HG03135 (cell line): ENCODE results near the gene FGF22.
"Not testable (repeated sequence)": the region's sequence is repeated elsewhere in the genome, so short reads cannot be mapped to it uniquely, and the experiment has no call there.

ENCODE experiments used
- ATAC-seq: cut with Tn5 transposase; IDR thresholded peaks from one replicate; pipeline ENCODE4 v1.9.1; 2021; ENCODE audit warnings: mild to moderate bottlenecking, moderate library complexity; ENCODE audit not compliant: unreplicated experiment

Gene FGF22

DNA sequence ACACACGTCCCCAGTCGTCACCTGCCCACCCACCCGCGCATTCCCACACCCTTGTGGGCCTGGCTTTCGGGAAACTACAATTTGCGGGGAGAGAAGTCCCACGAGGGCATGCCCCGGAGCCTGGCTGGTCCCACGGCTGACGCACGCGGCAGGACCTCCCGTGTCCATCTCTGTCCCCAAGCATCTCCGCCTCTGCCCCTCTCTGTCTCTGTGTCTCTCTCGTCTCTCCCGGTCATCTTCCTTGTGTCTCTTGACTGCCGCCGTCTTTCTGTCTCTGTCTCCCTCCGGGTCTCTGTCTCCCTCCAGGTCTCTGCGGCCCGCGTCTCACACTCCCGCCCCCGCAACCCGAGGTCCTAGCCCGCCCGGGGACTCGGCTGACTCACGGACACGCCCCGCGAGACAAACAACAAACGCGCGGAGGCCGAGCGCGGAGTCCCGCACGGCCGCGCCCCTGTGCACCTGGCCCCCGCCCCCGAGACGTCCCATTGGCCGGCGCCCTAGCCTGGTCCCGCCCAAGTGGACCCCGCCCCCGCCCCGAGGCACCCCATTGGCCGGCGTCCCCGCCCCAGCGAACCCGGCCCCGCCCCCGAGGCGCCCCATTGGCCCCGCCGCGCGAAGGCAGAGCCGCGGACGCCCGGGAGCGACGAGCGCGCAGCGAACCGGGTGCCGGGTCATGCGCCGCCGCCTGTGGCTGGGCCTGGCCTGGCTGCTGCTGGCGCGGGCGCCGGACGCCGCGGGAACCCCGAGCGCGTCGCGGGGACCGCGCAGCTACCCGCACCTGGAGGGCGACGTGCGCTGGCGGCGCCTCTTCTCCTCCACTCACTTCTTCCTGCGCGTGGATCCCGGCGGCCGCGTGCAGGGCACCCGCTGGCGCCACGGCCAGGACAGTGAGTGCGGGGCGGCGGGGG lies at the start of gene FGF22:
FGF22 (plus strand) TSS at position 627 of the 908 bp plus-strand sequence; CDS start at position 674, 47 bp downstream.
- peak; percentile 47 for ATAC-seq

DNA sequence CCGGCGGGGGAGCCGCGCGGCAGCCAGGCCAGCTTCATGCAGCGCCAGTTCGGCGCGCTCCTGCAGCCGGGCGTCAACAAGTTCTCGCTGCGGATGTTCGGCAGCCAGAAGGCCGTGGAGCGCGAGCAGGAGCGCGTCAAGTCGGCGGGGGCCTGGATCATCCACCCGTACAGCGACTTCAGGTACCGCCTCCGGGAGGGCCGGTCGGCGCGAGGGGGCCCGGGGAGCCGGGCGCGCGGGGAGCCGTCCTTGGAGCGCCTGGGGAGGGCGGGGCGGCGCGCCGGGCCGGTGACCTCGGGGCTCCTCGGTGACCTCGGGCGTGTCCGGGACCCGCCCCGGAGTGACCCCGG lies 49.3 kb upstream of the FGF22 start:
- no peak for ATAC-seq

DNA sequence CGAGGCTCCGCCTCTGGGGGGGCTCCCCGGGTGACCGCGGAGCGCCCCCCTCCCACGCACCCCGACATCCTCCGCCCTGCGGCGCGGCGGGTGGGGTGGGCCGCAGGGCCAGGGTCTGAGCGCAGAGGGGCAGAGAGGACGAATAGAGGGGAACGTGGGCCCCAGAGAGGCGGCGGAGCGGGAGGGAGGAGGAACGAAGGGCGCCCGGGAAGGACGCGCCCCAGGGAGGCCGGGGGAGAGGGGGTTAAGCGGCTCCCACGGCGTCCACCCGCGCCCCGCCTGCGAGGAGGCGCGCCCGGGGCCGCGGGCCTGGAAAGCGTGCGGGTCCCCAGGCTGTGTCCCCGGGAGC lies 49.0 kb upstream of the FGF22 start:
- no peak for ATAC-seq

DNA sequence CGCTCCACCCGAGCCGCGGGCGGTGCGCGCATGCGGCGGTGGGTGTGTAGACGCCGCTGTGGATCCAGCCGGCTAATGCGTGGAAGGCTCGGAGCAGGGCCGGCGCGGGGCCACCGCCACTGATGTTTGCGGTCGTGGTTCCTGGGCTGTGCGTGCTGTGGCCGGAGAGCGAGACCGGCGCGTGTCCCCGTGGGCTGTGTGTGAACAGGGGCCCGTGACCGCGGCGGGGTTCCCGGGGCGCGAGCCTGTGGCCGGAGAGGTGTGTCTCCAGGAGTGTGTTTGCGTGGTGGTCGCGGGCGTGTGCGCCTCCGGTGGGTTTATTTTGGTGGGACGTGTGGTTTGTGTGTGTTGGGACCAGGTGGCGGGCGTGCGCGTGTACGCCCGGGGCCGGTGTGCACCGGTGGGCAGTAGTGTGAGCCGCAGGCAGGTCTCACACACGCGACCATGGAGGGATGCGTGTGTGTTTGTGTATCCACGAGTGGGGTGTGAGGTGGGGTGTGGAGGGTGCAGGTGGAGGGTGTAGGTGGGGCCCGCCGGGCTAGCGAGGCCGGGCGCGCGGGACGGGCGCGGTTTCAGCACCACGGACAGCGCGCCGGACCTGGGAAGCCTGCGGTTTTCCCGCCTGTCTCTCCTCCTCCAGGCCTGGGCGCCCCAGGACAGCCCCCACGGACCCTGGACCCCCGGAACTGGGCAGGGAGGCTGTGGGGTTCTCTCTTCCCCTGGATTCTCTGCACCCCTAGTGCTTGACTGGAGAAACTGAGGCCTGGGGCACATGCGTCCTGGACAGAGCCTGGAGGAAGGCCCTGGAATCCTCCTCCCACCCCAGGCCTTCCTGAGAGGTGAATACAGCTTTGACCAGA lies 48.4 kb upstream of the FGF22 start:
- ATAC-seq: no peak

DNA sequence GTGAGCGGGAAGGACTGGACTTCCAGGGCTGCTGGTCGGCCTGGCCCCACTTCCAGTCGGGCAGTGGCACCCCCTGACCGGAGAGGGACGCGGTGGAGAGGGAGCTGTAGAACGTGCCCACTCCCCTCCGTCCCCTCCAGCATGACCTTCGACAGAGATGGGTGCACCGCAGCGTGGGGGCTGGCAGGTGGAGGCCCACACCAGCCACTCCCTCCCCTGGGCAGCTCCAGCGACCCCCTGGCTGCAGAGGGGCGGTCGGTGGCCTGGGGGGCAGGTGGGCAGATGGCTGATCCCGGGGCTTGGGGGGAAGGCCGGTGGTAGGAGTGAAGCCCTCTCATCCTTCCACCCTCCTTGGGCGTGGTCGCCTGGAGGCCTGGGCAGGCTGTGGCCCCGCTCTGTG lies 47.6 kb upstream of the FGF22 start:
- no peak for ATAC-seq

DNA sequence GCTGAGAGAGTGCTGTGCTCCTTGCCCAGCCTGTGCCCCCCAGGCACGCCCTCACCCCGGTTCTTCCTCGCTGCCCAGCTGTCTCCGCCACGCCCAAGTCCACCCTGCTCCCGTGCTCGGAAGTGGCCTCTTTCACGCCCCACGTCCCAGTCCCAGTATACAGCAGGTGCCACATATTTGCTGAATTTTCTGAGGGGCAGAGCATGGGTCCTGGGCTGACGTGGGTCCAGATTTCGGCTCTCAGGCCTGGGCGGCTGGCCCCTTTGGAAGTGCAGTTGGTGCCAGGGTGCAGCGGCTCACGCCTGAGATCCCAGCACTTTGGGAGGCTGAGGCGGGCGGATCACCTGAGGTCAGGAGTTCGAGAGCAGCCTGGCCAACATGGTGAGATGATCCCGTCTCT lies 46.6 kb upstream of the FGF22 start:
- ATAC-seq: no peak

DNA sequence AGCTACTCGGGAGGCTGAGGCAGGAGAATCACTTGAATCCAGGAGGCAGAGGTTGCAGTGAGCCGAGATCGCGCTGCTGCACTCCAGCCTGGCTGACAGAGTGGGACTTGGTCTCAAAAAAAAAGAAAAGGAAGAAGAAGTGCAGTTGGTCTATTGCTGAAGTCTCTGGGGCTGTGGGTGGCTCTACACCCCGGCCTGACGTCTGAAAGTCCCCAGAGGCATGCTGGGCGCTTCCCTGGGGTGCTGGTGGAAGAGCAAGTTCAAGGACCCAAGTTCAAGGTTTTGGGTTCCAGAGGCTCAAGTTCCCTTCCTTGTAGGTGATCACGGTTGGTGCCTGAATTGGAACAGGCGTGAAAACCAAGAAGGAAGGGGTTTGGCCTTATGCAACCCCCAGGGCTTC lies 46.2 kb upstream of the FGF22 start:
- no peak for ATAC-seq

DNA sequence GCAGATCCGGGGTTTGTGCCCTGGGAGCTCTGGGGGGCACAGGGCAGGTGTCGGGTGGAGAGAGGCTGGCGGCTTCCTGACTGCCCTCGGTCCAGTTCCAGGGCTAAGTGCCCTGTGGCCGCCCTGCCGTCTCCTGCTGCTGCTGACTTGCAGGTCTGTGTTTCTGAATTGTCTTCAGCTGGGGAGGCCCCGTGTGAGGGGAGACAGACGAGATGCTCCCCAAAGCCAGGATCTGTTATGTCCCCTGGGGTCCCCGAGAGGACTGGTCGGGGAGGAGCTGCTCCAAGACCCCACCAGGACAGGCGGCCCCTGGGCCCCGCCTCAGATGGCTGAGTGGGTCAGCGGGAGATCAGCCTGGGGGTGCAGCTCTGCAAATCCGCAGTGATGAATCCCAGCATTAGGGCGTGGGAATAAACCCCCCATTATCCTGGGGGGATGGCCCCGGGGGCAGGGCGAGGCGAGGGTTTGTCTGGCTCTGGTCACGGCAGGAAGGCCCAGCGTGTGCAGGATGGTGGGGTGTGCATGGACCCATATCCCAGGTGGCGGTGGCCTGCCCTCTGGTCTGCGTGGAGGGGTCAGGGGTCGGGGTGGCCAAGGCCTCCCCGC lies 45.3 kb upstream of the FGF22 start:
- no peak for ATAC-seq

DNA sequence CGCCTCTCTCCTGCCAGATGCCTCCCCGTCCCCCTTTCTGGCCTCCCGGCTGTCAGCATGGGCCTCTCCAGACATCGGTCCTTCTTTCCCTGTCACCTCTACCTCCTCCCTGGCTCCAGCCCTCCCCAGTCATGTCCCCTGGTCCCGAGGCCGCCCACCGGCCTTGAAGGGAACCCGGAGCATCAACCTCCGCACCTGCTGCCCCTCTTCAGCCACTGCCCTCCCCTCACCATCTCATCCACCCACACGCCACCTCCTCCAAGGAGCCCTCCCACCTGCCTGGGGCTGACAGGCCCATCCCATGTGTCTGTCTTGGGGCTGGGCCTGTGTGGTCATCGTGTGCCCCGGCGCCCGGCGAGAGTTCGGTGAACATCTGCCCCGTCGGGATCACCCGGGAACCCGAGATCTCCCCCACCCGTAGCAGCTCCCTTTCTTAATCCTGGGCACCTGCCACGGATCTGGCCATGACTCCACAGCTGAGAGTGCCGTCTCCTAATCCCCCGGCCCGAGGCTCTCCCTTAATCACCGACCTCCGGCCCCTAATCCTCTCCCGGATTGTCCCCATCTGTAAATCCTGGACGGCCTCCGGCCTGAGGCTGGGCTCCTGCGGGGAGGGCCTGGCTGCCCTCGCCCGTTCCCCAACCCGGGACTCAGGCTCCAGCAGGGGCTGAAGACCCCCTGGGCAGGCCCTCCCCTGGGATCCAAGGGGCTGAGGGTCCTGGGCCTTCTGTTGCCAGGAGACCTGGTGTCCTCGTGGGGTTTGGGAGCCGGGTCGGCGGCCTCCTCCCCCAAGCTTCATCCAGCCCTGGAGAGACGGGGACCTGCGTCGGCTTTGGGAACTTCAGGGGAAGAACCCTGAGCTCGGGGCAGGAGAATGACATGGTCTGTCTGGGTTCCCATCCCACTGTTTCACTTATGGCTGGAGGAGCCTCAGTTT lies 44.1 kb upstream of the FGF22 start:
- ATAC-seq: no peak

DNA sequence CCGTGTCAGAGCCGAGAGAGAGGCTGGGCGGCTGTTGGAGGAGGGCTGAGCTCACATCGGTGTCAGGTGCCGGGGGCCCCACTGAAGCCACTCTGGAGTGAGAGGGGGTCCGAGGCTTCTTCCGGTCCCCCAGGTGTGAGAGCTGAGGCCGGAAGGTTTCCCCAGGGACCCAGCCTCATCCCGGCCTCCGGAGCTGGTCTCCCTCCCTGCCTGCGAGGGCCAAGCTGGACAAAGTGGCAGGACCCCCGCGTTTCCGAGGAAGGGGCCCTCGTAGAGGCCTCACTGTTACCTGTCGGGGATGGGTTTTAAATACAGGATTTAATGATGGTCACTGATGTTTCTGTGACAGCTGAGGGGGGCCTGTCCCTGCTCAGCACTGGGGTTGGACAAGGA lies 43.4 kb upstream of the FGF22 start:
- no peak for ATAC-seq

DNA sequence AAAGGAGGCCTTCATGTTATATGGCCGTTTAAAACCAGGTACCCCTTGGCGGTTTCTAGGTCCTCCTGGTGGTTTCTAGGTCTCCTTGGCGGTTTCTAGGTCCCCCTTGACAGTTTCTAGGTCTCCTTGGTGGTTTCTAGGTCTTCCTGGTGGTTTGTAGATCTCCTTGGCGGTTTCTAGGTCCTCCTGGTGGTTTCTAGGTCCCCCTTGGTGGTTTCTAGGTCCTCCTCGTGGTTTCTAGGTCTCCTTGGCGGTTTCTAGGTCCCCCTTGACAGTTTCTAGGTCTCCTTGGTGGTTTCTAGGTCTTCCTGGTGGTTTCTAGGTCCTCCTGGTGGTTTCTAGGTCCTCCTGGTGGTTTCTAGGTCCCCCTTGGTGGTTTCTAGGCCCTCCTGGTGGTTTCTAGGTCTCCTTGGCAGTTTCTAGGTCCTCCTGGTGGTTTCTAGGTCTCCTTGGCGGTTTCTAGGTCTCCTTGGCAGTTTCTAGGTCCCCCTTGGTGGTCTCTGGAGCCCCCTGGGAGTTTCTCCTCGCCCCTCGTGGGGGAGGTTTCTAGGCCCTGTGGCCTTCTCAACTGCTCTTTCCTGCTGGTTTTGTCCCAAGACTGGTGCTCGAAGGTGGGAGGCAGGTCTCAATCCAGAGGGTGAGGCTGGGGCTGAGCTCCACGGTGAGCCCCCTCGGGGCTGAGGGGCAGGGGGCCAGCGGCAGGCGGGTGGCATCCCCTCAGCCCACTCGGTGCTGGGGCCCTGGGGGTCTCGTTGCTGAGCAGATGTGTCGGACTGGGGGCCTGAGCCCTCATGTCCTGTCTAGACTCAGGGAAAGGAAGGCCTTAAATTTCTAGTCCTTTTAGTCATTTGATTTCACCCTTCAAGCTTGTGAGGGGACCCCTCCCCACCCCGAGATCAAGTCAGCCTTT lies 42.0 kb upstream of the FGF22 start:
- no peak for ATAC-seq

DNA sequence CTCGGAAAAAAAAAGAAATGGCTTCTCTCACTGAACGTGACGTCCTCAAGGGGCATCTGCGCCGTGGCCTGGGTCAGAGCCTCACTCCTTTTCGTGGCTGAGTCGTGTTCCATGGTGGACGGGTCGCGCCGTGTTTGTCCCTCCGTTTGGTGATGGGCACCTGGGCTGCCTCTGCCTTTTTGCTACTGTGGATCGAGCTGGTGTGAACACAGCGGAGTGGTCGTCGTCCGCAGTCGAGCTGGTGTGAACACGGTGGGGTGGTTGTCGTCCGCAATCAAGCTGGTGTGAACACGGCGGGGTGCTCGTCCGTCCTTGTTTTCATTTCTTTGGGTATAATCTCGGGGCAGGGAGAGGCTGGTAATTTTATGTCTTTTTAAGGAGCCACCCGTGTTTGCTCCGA lies 38.4 kb upstream of the FGF22 start:
- ATAC-seq: no peak

DNA sequence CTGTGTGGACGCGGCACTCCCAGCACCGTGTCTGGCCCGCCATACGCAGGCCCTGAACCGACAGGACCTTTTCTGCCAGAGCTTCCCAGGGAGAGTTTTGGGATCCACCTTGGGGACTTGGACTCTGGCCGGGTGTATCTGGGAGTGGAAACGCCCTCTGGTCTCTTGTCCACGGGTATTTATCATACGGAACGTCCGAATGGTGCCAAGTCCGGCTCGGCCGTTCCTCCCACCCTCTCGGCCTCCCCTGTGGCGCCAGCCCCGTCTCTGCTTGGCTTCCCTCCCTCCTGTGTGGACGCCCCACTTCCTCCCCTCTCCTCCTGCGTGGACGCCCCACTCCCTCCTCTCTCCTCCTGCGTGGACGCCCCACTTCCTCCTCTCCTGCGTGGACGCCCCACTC lies 37.9 kb upstream of the FGF22 start:
- no peak for ATAC-seq

DNA sequence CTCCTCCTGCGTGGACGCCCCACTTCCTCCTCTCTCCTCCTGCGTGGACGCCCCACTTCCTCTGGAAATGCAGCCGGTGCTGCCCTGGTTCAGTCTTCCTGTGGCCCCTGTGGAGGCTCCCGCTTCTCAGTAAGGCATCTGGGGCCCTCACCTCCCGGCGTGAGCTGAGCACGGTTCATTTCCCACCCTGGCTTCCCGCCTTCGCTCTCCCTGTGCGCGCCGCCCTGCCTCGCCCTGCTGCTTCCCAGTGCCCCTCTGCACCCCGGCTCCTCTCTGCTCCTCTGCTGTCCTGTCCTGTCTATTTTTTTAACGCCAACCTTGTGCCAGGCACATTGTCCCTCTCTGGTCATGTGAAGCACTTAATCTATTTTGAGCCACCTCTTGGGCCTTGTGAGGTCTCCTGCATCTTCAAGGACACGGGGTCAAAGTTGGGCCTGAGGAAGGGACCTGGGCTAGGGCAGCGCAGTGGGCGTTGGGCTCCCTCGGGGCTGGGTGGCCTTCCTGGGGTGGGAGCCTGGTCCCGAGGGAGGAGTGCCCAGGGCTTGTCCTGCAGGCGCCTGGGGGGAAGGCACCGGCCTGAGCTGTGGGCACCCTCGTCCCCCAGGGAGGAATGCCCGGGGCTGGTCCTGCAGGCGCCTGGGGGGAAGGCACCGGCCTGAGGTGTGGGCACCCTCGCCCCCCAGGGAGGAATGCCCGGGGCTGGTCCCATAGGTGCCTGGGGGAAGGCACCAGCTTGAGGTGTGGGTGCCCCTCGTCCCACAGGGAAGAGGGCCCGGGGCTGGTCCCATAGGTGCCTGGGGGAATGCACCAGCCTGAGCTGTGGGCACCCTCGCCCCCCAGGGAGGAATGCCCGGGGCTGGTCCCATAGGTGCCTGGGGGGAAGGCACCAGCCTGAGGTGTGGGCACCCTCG lies 37.0 kb upstream of the FGF22 start:
- no peak for ATAC-seq

DNA sequence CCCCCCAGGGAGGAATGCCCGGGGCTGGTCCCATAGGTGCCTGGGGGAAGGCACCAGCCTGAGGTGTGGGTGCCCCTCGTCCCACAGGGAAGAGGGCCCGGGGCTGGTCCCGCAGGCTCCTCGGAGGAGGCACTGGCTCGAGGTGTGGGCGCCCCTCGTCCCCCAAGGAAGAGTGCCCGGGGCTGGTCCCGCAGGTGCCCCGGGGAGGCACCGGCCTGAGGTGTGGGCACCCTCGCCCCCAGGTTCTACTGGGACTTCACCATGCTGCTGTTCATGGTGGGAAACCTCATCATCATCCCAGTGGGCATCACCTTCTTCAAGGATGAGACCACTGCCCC lies 36.4 kb upstream of the FGF22 start:
- ATAC-seq: not testable (repeated sequence)

DNA sequence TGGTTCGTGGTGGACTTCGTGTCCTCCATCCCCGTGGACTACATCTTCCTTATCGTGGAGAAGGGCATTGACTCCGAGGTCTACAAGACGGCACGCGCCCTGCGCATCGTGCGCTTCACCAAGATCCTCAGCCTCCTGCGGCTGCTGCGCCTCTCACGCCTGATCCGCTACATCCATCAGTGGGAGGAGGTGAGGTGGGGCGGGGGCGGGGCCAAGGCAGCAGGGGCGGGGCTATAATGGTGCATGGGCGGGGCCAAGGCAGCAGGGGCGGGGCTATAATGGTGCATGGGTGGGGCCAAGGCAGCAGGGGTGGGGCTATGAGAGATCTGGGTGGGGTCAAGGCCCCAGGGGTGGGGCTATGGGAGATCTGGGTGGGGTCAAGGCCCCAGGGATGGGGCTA lies 35.9 kb upstream of the FGF22 start:
- ATAC-seq: not testable (repeated sequence)

DNA sequence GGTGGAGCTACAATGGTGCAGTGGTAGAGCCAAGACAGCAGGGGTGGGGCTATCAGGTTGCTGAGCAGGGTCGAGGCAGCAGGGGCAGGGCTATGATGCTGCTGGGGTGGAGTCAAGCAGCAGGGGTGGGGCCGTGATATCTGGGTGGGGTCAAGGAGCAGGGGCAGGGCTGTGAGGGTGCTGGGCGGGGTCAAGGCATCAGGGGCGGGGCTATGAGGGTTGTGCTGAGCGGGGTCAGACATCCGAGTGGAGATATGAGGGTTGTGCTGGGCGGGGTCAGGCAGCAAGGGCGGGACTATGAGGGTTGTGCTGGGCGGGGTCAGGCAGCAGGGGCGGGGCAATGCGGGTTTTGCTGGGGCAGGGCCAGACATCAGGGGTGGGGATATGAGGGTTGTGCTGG lies 35.3 kb upstream of the FGF22 start:
- ATAC-seq: no peak

DNA sequence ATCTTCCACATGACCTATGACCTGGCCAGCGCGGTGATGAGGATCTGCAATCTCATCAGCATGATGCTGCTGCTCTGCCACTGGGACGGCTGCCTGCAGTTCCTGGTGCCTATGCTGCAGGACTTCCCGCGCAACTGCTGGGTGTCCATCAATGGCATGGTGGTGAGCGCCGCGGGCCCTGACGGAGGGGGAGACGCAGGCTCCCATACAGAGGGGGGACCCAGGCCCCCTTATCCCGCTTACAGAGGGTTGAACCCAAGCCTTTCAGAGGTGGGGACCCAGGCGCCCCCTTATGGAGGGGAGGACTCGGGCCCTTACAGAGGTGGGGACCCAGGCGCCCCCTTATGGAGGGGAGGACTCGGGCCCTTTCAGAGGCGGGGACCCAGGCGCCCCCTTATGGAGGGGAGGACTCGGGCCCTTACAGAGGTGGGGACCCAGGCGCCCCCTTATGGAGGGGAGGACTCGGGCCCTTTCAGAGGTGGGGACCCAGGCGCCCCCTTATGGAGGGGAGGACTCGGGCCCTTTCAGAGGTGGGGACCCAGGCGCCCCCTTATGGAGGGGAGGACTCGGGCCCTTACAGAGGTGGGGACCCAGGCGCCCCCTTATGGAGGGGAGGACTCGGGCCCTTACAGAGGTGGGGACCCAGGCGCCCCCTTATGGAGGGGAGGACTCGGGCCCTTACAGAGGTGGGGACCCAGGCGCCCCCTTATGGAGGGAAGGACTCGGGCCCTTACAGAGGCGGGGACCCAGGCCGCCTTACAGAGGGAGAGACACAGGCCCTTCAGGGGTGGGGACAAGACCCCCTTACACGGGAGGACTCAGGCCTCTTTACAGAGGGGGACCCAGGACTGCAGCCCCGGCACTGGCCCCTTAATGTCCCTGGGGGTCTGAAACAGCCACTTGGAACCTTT lies 34.4 kb upstream of the FGF22 start:
- ATAC-seq: not testable (repeated sequence)
